ENCODE results near the gene DIP2C.

The DIP2C gene

DNA sequence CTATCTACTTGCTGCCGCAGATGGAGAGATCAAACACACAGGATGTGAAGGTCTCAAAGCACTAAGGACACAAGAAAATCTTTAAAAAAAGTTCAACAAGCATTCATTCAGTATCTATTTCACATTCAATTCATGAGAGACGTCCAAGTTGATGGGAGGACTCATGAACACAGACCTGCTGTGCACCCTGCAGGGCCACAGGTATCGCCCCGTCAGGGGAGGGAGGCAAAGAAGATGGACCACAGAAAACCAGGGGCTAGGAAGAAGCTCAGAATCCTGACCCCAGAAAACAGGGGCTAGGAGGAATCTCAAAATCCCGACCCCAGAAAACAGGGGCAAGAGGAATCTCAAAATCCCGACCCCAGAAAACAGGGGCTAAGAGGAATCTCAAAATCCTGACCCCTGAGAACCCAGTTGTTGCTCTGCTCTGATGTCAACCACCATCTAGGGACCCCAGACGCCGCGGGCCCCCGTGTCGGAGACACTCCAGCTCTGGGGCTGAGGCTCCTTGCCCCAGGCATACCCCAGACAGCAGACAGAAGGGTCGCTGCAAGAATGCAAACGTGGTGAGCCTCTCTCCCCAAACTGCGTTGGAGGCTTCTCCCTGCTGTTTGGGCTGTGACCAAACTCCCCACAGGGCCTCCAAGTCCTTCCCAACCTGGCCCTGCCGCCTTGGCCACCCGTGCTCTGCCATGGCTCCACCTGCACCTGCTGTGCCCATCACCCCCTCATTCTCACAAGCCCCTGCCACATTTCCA is 197.6 kb downstream of the DIP2C start:
- no peaks in the 10 kb centered on the region for H4K20me1 ChIP-seq (ENCODE audit: insufficient read depth, low read length, poor library complexity, severe bottlenecking)

DNA sequence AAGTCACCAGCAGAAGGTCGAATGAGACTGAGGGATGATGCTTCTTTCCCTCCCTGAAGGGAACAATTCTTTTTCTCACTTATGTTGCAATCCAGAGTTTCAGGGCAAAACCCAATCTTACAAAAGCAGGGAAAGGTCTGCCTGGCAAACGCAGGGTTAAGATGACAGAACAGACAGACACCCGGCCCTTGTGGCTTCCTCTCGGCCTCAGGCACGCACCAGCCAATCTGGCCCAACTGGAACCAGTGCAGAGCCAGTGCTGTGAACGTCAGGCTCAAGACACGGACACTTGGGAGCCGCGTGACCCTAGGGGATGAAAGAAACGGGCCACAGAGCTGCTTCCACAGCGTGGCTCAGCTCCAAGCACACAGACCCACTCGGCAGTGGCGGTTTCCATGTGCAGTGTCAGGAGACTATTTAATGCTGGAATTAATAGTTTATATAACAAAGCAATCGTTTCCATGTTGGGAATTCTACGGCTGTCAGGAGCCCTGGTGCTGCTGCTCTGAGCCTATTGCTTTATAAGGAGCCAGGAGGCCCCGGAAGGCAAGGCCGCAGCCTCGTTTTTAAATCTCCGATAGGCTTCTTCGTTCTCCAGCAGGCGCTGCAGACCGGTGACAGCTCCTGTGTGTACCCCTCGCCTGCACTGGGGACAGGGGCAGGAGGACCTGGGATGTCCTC is 198.4 kb downstream of the DIP2C start:
- Histone ChIP-seq H3K9me3 (ENCODE audit: insufficient read depth, low read depth, low read length) (no peaks in the 10 kb centered on the region), H3K9me2 (replicated peaks; ENCODE audit: low read depth, low read length) (no peaks in the 10 kb centered on the region), H3K4me1 (ENCODE audit: insufficient read depth, low read length, poor library complexity, severe bottlenecking) (no peaks in the 10 kb centered on the region), H3K4me2 (ENCODE audit: low read depth, low read length, poor library complexity, severe bottlenecking) (no peak overlapping the region), H2AFZ (ENCODE audit: low read length) (no peak overlapping the region), H4K20me1 (ENCODE audit: insufficient read depth, low read length, poor library complexity, severe bottlenecking) (no peaks in the 10 kb centered on the region), H3K4me3 (ENCODE audit: low read length, poor library complexity, severe bottlenecking) (no peak overlapping the region), H3F3A (ENCODE audit: low read depth) (no peaks in the 10 kb centered on the region), H3K27me3 (ENCODE audit: insufficient read depth, low read length, poor library complexity, severe bottlenecking) (no peaks in the 10 kb centered on the region), H3K36me3 (ENCODE audit: insufficient read depth, low read length) (no peaks in the 10 kb centered on the region), H3K9ac (ENCODE audit: low read depth, low read length, poor library complexity, severe bottlenecking) (no peak overlapping the region), H3K79me2 (ENCODE audit: insufficient read depth, low read length) (no peaks in the 10 kb centered on the region)
- TF ChIP-seq EZH2phosphoT487 (IDR thresholded peaks at IDR 0.05; ENCODE audit: borderline replicate concordance): no peak
- TF ChIP-seq, protein P1, sequence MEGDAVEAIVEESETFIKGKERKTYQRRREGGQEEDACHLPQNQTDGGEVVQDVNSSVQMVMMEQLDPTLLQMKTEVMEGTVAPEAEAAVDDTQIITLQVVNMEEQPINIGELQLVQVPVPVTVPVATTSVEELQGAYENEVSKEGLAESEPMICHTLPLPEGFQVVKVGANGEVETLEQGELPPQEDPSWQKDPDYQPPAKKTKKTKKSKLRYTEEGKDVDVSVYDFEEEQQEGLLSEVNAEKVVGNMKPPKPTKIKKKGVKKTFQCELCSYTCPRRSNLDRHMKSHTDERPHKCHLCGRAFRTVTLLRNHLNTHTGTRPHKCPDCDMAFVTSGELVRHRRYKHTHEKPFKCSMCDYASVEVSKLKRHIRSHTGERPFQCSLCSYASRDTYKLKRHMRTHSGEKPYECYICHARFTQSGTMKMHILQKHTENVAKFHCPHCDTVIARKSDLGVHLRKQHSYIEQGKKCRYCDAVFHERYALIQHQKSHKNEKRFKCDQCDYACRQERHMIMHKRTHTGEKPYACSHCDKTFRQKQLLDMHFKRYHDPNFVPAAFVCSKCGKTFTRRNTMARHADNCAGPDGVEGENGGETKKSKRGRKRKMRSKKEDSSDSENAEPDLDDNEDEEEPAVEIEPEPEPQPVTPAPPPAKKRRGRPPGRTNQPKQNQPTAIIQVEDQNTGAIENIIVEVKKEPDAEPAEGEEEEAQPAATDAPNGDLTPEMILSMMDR (conservative IDR thresholded peaks at IDR 0.05; ENCODE audit: low read length): no peak

More for the DNA sequence above, 197.6 kb downstream of the DIP2C start:
- H3K79me2 ChIP-seq (ENCODE audit: insufficient read depth, low read length): no peaks in the 10 kb centered on the region
- H3K9ac ChIP-seq (ENCODE audit: low read depth, low read length, poor library complexity, severe bottlenecking): no peak overlapping the region
- no peak overlapping the region for H3K4me2 ChIP-seq (ENCODE audit: low read depth, low read length, poor library complexity, severe bottlenecking)
- H2AFZ ChIP-seq (ENCODE audit: low read length): no peak overlapping the region
- H3K4me3 ChIP-seq (ENCODE audit: low read length, poor library complexity, severe bottlenecking): no peak overlapping the region
- no peaks in the 10 kb centered on the region for H3K27me3 ChIP-seq (ENCODE audit: insufficient read depth, low read length, poor library complexity, severe bottlenecking)
- H3K9me2 ChIP-seq (replicated peaks; ENCODE audit: low read depth, low read length): no peaks in the 10 kb centered on the region
- H3K36me3 ChIP-seq (ENCODE audit: insufficient read depth, low read length): no peaks in the 10 kb centered on the region
- no peaks in the 10 kb centered on the region for H3K4me1 ChIP-seq (ENCODE audit: insufficient read depth, low read length, poor library complexity, severe bottlenecking)
- H3K9me3 ChIP-seq (ENCODE audit: insufficient read depth, low read depth, low read length): no peaks in the 10 kb centered on the region
- H3F3A ChIP-seq (ENCODE audit: low read depth): no peaks in the 10 kb centered on the region
- no peak for TF ChIP-seq EZH2phosphoT487 (IDR thresholded peaks at IDR 0.05; ENCODE audit: borderline replicate concordance)
- TF ChIP-seq, protein P1 (conservative IDR thresholded peaks at IDR 0.05; ENCODE audit: low read length): no peak

DNA sequence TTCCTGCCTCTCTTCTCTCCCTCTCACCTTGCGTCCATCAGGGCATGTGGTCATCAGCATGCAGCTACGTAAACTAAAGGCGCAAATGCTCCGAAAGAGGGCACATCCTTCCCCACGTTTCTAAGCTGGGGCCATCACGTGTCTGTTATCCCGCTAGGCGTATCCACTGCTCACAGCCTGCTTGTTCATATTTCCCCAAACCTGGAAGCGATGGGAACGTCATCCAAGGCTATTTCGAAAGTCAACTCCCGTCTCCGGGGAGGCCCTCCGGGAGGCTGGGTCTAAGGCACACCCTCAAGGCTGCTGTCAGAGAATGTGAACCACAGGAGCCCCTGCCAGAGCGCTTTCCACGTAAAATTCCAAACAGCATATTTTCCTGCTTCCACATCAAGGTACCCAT is 199.2 kb downstream of the DIP2C start:
- no peaks in the 10 kb centered on the region for H3K9me3 ChIP-seq (ENCODE audit: insufficient read depth, low read depth, low read length)
- H3K4me2 ChIP-seq (ENCODE audit: low read depth, low read length, poor library complexity, severe bottlenecking): no peak overlapping the region
- H3K9ac ChIP-seq (ENCODE audit: low read depth, low read length, poor library complexity, severe bottlenecking): no peak overlapping the region
- TF ChIP-seq EZH2phosphoT487 (IDR thresholded peaks at IDR 0.05; ENCODE audit: borderline replicate concordance): no peak
- TF ChIP-seq, protein P1 (conservative IDR thresholded peaks at IDR 0.05; ENCODE audit: low read length): no peak
- no peaks in the 10 kb centered on the region for H4K20me1 ChIP-seq (ENCODE audit: insufficient read depth, low read length, poor library complexity, severe bottlenecking)
- no peaks in the 10 kb centered on the region for H3K4me1 ChIP-seq (ENCODE audit: insufficient read depth, low read length, poor library complexity, severe bottlenecking)
- H2AFZ ChIP-seq (ENCODE audit: low read length): no peak overlapping the region
- H3K4me3 ChIP-seq (ENCODE audit: low read length, poor library complexity, severe bottlenecking): no peak overlapping the region
- H3K36me3 ChIP-seq (ENCODE audit: insufficient read depth, low read length): no peaks in the 10 kb centered on the region
- no peaks in the 10 kb centered on the region for H3F3A ChIP-seq (ENCODE audit: low read depth)
- no peaks in the 10 kb centered on the region for H3K9me2 ChIP-seq (replicated peaks; ENCODE audit: low read depth, low read length)
- no peaks in the 10 kb centered on the region for H3K27me3 ChIP-seq (ENCODE audit: insufficient read depth, low read length, poor library complexity, severe bottlenecking)
- no peaks in the 10 kb centered on the region for H3K79me2 ChIP-seq (ENCODE audit: insufficient read depth, low read length)

All from Loucy (cell line).